OCI-LY1 (cell line): Measurements from ENCODE around the gene ATN1.

Source experiments
- H2AFZ ChIP-seq: fragments of 200-600 bp; sonication (generic), shearing (Covaris generic); 2 replicates; pipeline ENCODE4 v1.6.0; 2014; ENCODE audit warnings: antibody characterized with exemption, mild to moderate bottlenecking, low read length
- H3F3A ChIP-seq: fragments of 200-600 bp; sonication (generic), shearing (Covaris generic); 2 replicates; pipeline ENCODE4 v1.6.0; 2014; ENCODE audit warnings: mild to moderate bottlenecking, antibody characterized with exemption, low read length, moderate library complexity; ENCODE audit not compliant: insufficient read depth
- H3K27ac ChIP-seq: fragments of 200-600 bp; sonication (generic); 2 replicates; pipeline ENCODE4 v1.5.1; 2014; ENCODE audit warnings: low read length, mixed run types, mild to moderate bottlenecking, low read depth; ENCODE audit not compliant: poor library complexity, severe bottlenecking
- H3K27me3 ChIP-seq: fragments of 200-600 bp; sonication (generic); 2 replicates; pipeline ENCODE4 v1.6.0; 2014; ENCODE audit warnings: antibody characterized with exemption, mild to moderate bottlenecking, low read length, moderate library complexity; ENCODE audit not compliant: insufficient read depth
- H3K36me3 ChIP-seq: fragments of 200-600 bp; sonication (generic); 2 replicates; pipeline ENCODE4 v1.6.1; 2014; ENCODE audit warnings: mild to moderate bottlenecking, antibody characterized with exemption, low read length, moderate library complexity, mixed read lengths; ENCODE audit not compliant: insufficient read depth
- H3K4me1 ChIP-seq: fragments of 200-600 bp; sonication (generic); 2 replicates; pipeline ENCODE4 v1.5.1; 2014; ENCODE audit warnings: mild to moderate bottlenecking, low read length, moderate library complexity; ENCODE audit not compliant: insufficient read depth, severe bottlenecking
- H3K4me2 ChIP-seq: fragments of 200-600 bp; sonication (generic), shearing (Covaris generic); 2 replicates; pipeline ENCODE4 v1.6.1; 2014; ENCODE audit warnings: low read length
- H3K4me3 ChIP-seq: fragments of 200-600 bp; sonication (generic); 2 replicates; pipeline ENCODE4 v1.5.1; 2014; ENCODE audit warnings: low read length, low read depth, mild to moderate bottlenecking, mixed read lengths; ENCODE audit not compliant: poor library complexity, severe bottlenecking
- H3K79me2 ChIP-seq: fragments of 200-600 bp; shearing (Covaris generic); 2 replicates; pipeline ENCODE4 v1.6.1; 2016; ENCODE audit warnings: mixed run types, low read length, mixed read lengths; ENCODE audit not compliant: insufficient read depth
- H3K9ac ChIP-seq: fragments of 200-600 bp; sonication (generic), shearing (Covaris generic); 2 replicates; pipeline ENCODE4 v1.6.1; 2014; ENCODE audit warnings: mild to moderate bottlenecking, low read length, mixed read lengths
- H3K9me2 ChIP-seq: fragments of 200-600 bp; sonication (generic), shearing (Covaris generic); 2 replicates; pipeline ENCODE4 v1.6.1; 2014; ENCODE audit warnings: low read depth, mild to moderate bottlenecking, low read length, mixed read lengths
- H3K9me3 ChIP-seq: fragments of 200-600 bp; shearing (Covaris generic); 2 replicates; pipeline ENCODE4 v1.6.1; 2014; ENCODE audit warnings: low read length, mixed read lengths
- H4K20me1 ChIP-seq: fragments of 200-600 bp; sonication (generic), shearing (Covaris generic); 2 replicates; pipeline ENCODE4 v1.6.0; 2016; ENCODE audit warnings: mild to moderate bottlenecking, low read length; ENCODE audit not compliant: insufficient read depth
- EZH2 ChIP-seq: fragments of 200-600 bp; sonication (generic), shearing (Covaris generic); IDR thresholded peaks from 2 replicates; pipeline ENCODE4 v1.8.0; 2017; ENCODE audit warnings: borderline replicate concordance, mixed run types, mild to moderate bottlenecking, antibody characterized with exemption, low read length, moderate library complexity, mixed read lengths
- TF ChIP-seq, protein P1 (sequence below): fragments of 200-600 bp; sonication (generic), shearing (Covaris generic); IDR thresholded peaks from 2 replicates; pipeline ENCODE4 v1.5.1; 2017; ENCODE audit warnings: mild to moderate bottlenecking, antibody characterized with exemption, low read length, moderate library complexity, mixed read lengths

The ATN1 gene

GRCh38 chr12:6957151-6957701 lies 29.5 kb downstream of the ATN1 start:
- Histone ChIP-seq H3K4me1 (peaks cover 50% of the 10 kb centered on the region), H3K27ac (no peak overlapping the region), H3K9ac (no peak overlapping the region), H3K36me3 (no peaks in the 10 kb centered on the region), H3K4me3 (no peak overlapping the region), H3K9me3 (no peaks in the 10 kb centered on the region), H3K79me2 (no peaks in the 10 kb centered on the region), H3K27me3 (peaks cover 10% of the 10 kb centered on the region; the same call in 1 of the 2 replicates), H3K9me2 (no peaks in the 10 kb centered on the region), H4K20me1 (no peaks in the 10 kb centered on the region), H2AFZ (no peak overlapping the region), H3K4me2 (no peak overlapping the region), H3F3A (no peaks in the 10 kb centered on the region)
- TF ChIP-seq EZH2: no peak
- TF ChIP-seq, protein P1, sequence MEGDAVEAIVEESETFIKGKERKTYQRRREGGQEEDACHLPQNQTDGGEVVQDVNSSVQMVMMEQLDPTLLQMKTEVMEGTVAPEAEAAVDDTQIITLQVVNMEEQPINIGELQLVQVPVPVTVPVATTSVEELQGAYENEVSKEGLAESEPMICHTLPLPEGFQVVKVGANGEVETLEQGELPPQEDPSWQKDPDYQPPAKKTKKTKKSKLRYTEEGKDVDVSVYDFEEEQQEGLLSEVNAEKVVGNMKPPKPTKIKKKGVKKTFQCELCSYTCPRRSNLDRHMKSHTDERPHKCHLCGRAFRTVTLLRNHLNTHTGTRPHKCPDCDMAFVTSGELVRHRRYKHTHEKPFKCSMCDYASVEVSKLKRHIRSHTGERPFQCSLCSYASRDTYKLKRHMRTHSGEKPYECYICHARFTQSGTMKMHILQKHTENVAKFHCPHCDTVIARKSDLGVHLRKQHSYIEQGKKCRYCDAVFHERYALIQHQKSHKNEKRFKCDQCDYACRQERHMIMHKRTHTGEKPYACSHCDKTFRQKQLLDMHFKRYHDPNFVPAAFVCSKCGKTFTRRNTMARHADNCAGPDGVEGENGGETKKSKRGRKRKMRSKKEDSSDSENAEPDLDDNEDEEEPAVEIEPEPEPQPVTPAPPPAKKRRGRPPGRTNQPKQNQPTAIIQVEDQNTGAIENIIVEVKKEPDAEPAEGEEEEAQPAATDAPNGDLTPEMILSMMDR: no peak

DNA sequence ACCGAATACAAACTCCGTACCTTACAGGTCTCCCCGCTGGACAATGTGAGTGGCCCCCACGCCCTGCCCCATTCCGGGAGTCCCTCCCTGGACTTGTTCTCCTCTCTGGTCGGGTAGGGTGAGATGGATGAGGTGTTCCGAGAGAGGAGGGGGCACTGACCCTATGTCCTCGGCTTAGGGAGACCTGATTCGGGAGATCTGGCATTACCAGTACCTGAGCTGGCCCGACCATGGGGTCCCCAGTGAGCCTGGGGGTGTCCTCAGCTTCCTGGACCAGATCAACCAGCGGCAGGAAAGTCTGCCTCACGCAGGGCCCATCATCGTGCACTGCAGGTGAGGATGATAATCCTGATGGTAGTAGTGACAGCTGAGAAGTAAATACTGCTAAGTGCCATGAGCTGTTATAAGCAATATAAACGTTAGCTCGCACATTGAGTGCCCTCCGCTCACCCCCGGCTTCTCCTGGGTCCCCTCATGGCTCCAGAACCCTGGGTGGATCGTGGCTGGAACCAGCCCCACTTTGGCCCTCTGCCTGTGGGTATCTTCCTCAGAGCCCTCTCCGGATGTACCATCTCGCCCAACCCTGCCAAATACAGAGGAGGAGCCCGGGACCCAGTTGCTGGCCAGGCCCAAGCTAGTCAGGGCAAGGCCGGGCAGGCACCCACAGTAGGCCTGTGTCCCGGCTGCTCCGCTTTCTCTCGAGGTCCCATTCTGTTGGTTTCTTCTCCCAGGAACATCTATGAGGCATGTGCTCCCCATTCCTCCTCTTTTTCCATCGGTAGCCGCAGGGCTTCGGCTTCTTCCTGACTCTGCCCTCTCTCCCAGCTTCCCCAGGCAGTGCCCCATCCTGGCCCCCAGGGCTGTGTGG lies 30.2 kb downstream of the ATN1 start:
- H3K4me3 ChIP-seq: no peak overlapping the region
- H3K27ac ChIP-seq: no peak overlapping the region

DNA sequence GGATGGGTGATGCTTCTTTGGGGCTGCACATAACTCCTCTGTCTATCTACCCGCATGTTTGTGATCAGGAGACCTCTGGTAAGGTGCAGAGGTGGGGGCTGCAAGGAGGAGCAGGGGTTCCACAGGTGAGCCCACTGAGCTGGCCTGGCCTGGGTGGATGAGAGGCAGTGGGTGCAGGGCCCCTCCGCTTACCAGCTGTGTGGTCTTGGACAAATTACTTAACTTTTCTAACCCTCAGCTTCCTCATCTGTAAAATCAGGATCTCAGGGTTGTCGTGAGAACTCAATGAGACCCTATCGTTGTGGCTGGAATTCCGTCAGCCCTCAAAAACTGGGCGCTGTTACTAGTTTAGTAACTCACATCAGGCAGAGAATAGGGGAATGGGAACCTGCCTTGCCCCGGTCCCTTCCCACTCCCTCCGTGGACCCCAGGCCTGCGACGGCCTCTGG lies 30.9 kb downstream of the ATN1 start:
- Histone ChIP-seq H3K4me1 (peaks cover 42% of the 10 kb centered on the region), H3K36me3 (no peaks in the 10 kb centered on the region), H2AFZ (no peak overlapping the region), H3F3A (no peaks in the 10 kb centered on the region), H3K9me3 (no peaks in the 10 kb centered on the region), H3K4me2 (peak overlapping the region; percentile 29), H3K27me3 (peaks cover 10% of the 10 kb centered on the region; the same call in 1 of the 2 replicates), H3K9ac (no peak overlapping the region), H3K4me3 (no peak overlapping the region), H3K79me2 (no peaks in the 10 kb centered on the region), H3K27ac (no peak overlapping the region), H3K9me2 (no peaks in the 10 kb centered on the region), H4K20me1 (no peaks in the 10 kb centered on the region)
- TF ChIP-seq EZH2: no peak
- TF ChIP-seq, protein P1: no peak

More for the DNA sequence above, 30.2 kb downstream of the ATN1 start:
- TF ChIP-seq, protein P1: no peak
- no peak for TF ChIP-seq EZH2
- no peaks in the 10 kb centered on the region for H3F3A ChIP-seq
- no peaks in the 10 kb centered on the region for H3K79me2 ChIP-seq
- peaks cover 46% of the 10 kb centered on the region for H3K4me1 ChIP-seq
- no peak overlapping the region for H3K9ac ChIP-seq
- no peaks in the 10 kb centered on the region for H3K36me3 ChIP-seq
- H3K9me2 ChIP-seq: no peaks in the 10 kb centered on the region
- peaks cover 10% of the 10 kb centered on the region; the same call in 1 of the 2 replicates for H3K27me3 ChIP-seq
- no peak overlapping the region for H2AFZ ChIP-seq
- no peak overlapping the region for H3K4me2 ChIP-seq
- no peaks in the 10 kb centered on the region for H4K20me1 ChIP-seq
- no peaks in the 10 kb centered on the region for H3K9me3 ChIP-seq
